ENCODE measurements around the gene POMT2.
"Not testable (repeated sequence)": the region's sequence is repeated elsewhere in the genome, so short reads cannot be mapped to it uniquely, and the experiment has no call there.

The POMT2 gene

DNA sequence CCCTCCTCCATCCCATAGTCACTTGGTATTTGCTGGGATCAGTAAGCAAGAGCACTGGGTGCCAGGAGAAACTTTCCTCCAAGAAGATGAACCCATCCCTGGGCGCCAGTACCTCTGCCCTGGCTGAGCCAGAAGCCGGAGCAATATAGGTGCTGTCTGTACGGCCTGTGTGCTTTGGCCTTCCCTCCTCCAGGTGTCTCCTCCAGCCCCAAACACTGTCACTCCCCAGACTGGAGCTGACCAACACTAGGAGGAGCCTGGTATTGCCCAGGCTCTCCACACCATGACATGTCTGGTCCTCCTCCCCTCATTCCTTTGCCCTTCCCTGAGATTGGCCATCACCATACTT, 5.0 kb upstream of the POMT2 start:
- no peak overlapping the region for H3K4me3 ChIP-seq (ENCODE audit: low read depth, low read length)

DNA sequence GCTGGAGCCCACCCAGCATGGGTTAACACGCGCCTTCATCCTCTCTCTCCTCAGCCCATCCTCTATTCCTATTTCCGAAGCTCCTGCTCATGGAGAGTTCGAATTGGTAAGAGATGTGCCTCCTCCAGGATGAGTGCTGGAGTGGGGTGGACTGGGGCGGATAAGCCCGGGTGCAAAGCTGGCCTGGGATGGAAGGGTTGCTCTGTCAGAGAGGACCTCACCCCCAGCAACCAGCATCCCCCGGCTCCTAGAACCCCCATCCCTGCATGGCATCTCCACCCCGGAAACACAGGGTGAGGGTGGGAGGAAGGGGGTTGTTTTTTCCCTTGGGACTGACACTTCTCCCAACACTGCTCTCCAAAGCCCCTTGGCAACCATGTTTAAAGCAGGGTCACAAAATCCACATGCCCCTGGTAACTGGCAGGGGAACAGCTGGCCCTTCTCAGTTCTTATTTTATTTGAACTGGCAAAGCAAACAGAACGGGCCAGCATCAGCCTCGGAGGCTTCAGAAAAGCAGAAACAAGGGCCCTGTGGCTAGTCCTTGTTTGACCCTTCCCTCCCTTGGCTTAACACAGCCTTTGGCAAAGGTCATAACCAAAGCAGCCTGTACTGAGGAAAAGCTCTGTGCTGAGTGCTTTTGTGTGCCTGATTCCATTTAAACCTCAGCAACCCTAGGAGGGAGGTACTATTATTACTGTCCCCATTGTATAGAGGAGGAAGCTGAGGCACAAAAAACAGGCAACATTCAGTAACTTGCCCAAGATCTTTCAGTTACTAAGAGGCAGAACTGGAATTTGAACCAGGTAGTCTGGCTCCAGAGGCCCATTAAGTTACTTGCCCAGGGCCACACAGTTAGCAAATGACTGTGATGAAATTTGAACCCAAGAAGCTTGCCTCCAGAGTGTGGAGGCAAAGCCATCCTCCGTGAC, 4.4 kb upstream of the POMT2 start:
- no peak overlapping the region for H3K4me3 ChIP-seq (ENCODE audit: low read depth, low read length)

- H3K4me3 ChIP-seq (ENCODE audit: low read depth, low read length): no peak overlapping the region
Observed at GRCh38 chr14:77324289-77324688, 3.6 kb upstream of the POMT2 start.

DNA sequence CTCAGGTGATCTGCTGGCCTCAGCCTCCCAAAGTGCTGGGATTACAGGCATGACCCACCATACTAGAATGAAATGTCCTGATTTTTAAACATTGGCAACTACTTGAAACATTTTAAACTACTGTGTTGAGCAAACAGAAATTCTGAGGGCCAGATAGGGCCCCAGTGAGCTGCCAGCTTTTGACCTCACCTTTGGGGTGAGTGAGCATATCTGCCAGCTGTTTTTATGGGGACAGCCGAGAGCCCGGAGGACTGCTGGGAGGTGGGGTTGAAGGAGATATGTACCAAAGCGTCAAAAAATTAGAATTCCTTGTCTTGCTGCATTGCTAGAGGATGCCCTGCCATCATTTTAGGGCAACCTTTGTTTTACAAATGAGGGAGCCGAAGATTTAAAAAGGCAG, 2.9 kb upstream of the POMT2 start:
- H3K4me3 ChIP-seq (ENCODE audit: low read depth, low read length): no peak overlapping the region

GRCh38 chr14:77322951-77323350, 2.3 kb upstream of the POMT2 start:
- H3K4me3 ChIP-seq (ENCODE audit: low read depth, low read length): no peak overlapping the region

DNA sequence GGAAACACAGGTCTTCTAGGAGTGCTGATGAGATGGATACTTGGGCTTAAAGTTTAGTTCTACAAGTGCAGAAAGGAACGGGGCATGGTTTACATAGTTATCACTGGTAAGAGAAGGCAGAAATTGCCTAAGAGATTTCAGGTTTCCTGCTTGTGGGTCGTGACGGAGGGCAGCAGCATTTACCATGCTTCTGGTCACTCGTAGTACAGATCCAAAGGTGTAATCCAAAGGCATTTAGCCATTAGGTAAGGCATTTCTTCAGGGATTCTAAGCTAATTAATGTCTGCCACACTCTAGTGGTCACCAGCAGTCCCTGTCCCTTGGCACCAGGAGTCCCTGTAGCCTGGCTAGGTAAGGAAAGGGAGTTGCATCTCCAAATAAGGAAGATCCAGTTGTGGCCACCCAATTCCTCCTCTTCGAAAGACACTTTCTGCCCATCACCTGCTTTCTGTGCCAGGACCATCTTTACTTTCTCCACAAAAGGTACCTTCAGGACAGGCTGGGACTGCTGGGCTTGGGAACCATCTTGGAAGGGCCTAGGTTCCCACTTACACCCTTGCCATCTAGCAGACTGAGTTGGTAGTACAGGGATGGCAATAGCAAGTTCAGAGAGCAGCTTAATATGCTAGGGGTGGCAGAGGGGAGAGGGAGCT, 1.7 kb upstream of the POMT2 start:
- no peak overlapping the region for H3K4me3 ChIP-seq (ENCODE audit: low read depth, low read length)

GRCh38 chr14:77319422-77319821, 1.3 kb downstream of the POMT2 start:
- H3K4me3 ChIP-seq (ENCODE audit: low read depth, low read length): no peak overlapping the region

GRCh38 chr14:77318756-77319155, 1.9 kb downstream of the POMT2 start:
- H3K4me3 ChIP-seq (ENCODE audit: low read depth, low read length): not testable (repeated sequence)

DNA sequence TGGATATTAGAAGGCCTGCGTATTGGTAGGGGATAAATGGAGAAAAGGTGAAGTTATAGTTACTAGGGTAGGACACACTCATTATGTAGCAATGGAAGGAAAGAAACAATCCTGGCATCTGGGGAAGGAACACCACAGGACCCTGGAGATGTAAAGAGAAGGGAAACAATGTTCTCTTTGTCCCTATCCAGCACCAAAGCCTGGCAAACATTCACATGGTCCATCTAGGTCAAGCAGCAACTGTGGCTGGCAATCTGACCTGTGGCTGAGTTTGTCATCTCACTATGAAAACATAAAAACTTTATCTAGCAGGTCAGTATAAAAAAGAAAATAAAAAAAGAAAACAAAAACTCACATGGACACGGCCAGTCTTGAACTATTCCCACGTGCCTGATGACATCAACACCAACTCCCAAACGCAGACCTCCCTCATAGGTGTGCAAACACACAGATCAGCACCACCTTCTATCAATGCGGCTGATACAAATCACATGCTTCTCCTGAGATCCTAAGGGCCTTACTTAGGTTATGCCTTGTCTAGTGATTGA, 2.6 kb downstream of the POMT2 start:
- H3K4me3 ChIP-seq (ENCODE audit: low read depth, low read length): no peak overlapping the region

- no peak overlapping the region for H3K4me3 ChIP-seq (ENCODE audit: low read depth, low read length)
Observed at GRCh38 chr14:77316872-77317301, 3.8 kb downstream of the POMT2 start.

DNA sequence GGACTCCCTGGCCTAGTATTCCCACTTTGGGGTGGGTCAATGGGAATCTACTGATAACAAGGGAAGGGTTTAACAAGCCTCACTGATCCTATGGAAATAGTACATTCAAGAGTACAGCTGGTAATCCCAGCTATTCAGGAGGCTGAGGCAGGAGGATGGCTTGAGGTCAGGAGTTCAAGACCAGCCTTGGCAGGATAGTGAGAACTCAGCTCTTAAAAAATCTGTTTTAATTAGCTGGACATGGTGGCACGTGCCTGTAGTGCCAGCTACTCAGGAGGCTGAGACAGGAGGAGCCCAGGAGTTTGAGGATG, 4.5 kb downstream of the POMT2 start:
- no peak overlapping the region for H3K4me3 ChIP-seq (ENCODE audit: low read depth, low read length)

GRCh38 chr14:77314539-77315457, 5.9 kb downstream of the POMT2 start:
- H3K4me3 ChIP-seq (ENCODE audit: low read depth, low read length): no peak overlapping the region

GRCh38 chr14:77314043-77314442, 6.6 kb downstream of the POMT2 start:
- no peak overlapping the region for H3K4me3 ChIP-seq (ENCODE audit: low read depth, low read length)

GRCh38 chr14:77313371-77313770, 7.3 kb downstream of the POMT2 start:
- no peak overlapping the region for H3K4me3 ChIP-seq (ENCODE audit: low read depth, low read length)

DNA sequence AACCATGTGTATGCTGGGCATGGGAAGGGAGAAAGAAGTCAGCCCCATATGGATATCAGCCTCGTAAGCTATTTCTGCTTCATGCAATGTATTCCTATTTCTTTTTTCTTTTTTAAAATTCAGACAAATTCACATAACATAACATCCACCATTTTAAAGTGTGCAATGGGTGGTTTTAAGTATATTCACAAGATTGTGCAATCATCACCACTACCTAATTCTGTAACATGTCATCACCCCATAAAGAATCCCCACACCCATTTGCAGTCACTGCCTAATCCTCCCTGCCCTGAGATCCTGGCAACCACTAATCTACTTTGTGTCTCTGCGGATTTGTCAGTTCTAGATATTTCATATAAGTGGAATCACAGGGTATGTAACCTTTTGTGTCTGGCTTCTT, 9.5 kb downstream of the POMT2 start:
- H3K4me3 ChIP-seq (ENCODE audit: low read depth, low read length): no peak overlapping the region

DNA sequence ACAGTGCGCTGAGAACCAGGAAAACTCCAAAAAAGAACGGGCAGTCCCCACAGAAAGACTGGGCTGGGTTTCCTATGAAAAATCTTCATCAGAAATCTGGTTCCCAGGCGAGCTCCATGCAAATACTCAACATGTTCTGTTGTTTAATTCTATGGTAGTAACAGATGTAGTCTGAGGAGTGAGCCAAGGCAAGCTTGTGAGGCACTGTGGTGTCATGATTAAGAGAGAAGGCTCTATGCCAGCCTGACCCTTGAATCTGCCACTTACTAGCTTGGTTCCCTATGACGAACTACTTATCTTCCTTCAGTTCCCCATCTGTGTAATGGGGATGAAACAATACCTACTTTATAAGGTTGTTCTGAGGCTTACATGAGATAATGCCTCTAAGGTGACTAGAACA, 10.7 kb downstream of the POMT2 start:
- H3K4me3 ChIP-seq (ENCODE audit: low read depth, low read length): no peak overlapping the region

- no peak overlapping the region for H3K4me3 ChIP-seq (ENCODE audit: low read depth, low read length)
Observed at GRCh38 chr14:77309131-77309530, 11.6 kb downstream of the POMT2 start.

- no peak overlapping the region for H3K4me3 ChIP-seq (ENCODE audit: low read depth, low read length)
Observed at GRCh38 chr14:77306851-77307496, 13.7 kb downstream of the POMT2 start.

GRCh38 chr14:77306416-77306815, 14.3 kb downstream of the POMT2 start:
- H3K4me3 ChIP-seq (ENCODE audit: low read depth, low read length): no peak overlapping the region

- no peak overlapping the region for H3K4me3 ChIP-seq (ENCODE audit: low read depth, low read length)
Observed at GRCh38 chr14:77305696-77306095, 15.0 kb downstream of the POMT2 start.

All from iPS-11a (cell line).